GOT3 (cell line): ENCODE results near the gene VPS9D1.
"Not testable (repeated sequence)": the region's sequence is repeated elsewhere in the genome, so short reads cannot be mapped to it uniquely, and the experiment has no call there.

Experiments
- DNase-seq: peaks from one replicate; lab custom pipeline; 2025; ENCODE audit warnings: mixed read lengths; lab: John Stamatoyannopoulos, UW

The VPS9D1 gene

GRCh38 chr16:89664238-89664637, 56.5 kb downstream of the VPS9D1 start:
- DNase-seq, result not testable (repeated sequence)

GRCh38 chr16:89661215-89661614, 59.5 kb downstream of the VPS9D1 start:
- no peak for DNase-seq

GRCh38 chr16:89660146-89660545, 60.6 kb downstream of the VPS9D1 start:
- no peak for DNase-seq

- no peak for DNase-seq
Observed at GRCh38 chr16:89658221-89658879, 62.3 kb downstream of the VPS9D1 start.

GRCh38 chr16:89657442-89658220, 63.1 kb downstream of the VPS9D1 start, which contains the start of the genes CHMP1A and SPATA33:
CHMP1A (minus strand) TSS chr16:89657708; CDS start chr16:89657588, 120 bp downstream.
SPATA33 (plus strand) TSS chr16:89657836; CDS start chr16:89657912, 76 bp downstream.
- DNase-seq, result peak; percentile 75
